ENCODE measurements around the gene PTCD1.
A peak's percentile ranks its signal among the peaks of the same experiment; 100 is the strongest.
"Not testable (repeated sequence)": the region's sequence is repeated elsewhere in the genome, so short reads cannot be mapped to it uniquely, and the experiment has no call there.

PTCD1 gene

GRCh38 chr7:99379693-99380031, 58.9 kb downstream of the PTCD1 start:
- peak in 1 of 2 experiments; percentile 3 for TF ChIP-seq CTCF (IDR thresholded peaks at IDR 0.05)
- peaks cover 0 to 17% (median 14%) of the 10 kb centered on the region in 3 donors for H3K36me3 ChIP-seq
- H3K27ac ChIP-seq: peak overlapping the region; percentile 84 to 86
- H3K4me1 ChIP-seq: peaks cover 0 to 42% (median 36%) of the 10 kb centered on the region in 4 donors
- H3K9me3 ChIP-seq; intact Hi-C loops (cut with DNase I; ENCODE audit: low total_unique reads); H3K27me3 ChIP-seq; DNase-seq: not testable (repeated sequence)
- H3K4me3 ChIP-seq: peak overlapping the region; percentile 21 to 33

GRCh38 chr7:99379043-99379577, 59.5 kb downstream of the PTCD1 start:
- TF ChIP-seq CTCF (IDR thresholded peaks at IDR 0.05): peak in 1 of 2 experiments; percentile 22
- no peaks in the 10 kb centered on the region for H3K27me3 ChIP-seq
- intact Hi-C loops (cut with DNase I; ENCODE audit: low total_unique reads): no loop called here
- DNase-seq: peak; percentile 87 to 88
- peaks cover 0 to 44% (median 39%) of the 10 kb centered on the region in 4 donors for H3K4me1 ChIP-seq
- peak overlapping the region; percentile 84 to 86 for H3K27ac ChIP-seq
- H3K4me3 ChIP-seq: peak overlapping the region; percentile 21 to 33
- no peaks in the 10 kb centered on the region for H3K9me3 ChIP-seq
- H3K36me3 ChIP-seq: peaks cover 0 to 14% (median 13%) of the 10 kb centered on the region in 3 donors

GRCh38 chr7:99375070-99375807, 63.4 kb downstream of the PTCD1 start:
- H3K27ac ChIP-seq: peak overlapping the region; percentile 90 to 93
- TF ChIP-seq CTCF (IDR thresholded peaks at IDR 0.05): no peak
- H3K27me3 ChIP-seq: no peaks in the 10 kb centered on the region
- H3K4me3 ChIP-seq: peak overlapping the region; percentile 92 to 99
- peaks cover 0 to 47% (median 27%) of the 10 kb centered on the region in 4 donors for H3K4me1 ChIP-seq
- H3K36me3 ChIP-seq: peaks cover 0 to 14% (median 11%) of the 10 kb centered on the region in 3 donors
- peak; percentile 77 to 91 for DNase-seq
- H3K9me3 ChIP-seq: no peaks in the 10 kb centered on the region
- intact Hi-C loops (cut with DNase I; ENCODE audit: low total_unique reads): no loop called here

- H3K27ac ChIP-seq: peak within 1 kb of the TSS; percentile 90 to 93
- peak; percentile 80 to 90 for DNase-seq
- intact Hi-C loops (cut with DNase I; ENCODE audit: low total_unique reads): no loop called here
- no peaks in the 10 kb centered on the region for H3K27me3 ChIP-seq
- no peaks in the 10 kb centered on the region for H3K9me3 ChIP-seq
- peaks cover 0 to 44% (median 21%) of the 10 kb centered on the region in 4 donors for H3K4me1 ChIP-seq
- no peak for TF ChIP-seq CTCF (IDR thresholded peaks at IDR 0.05)
- H3K4me3 ChIP-seq: peak within 1 kb of the TSS; percentile 92 to 99
- H3K36me3 ChIP-seq: peaks cover 0 to 14% (median 14%) of the 10 kb centered on the region in 3 donors
These were observed 64.2 kb downstream of the PTCD1 start, which contains the start of gene ARPC1B for GRCh38 chr7:99374111-99375064. Gene ARPC1B (plus strand): TSS chr7:99374730. CDS start chr7:99385715, 10,985 bp downstream.

Data from tibial artery (tissue), 4 donors.